Peyer's patch (tissue), 4 donors: ENCODE results near the gene DVL1. TPM values are rescaled to one million over a fixed set of nuclear protein-coding genes. Genes with fewer than 3 reads are reported as not detected.

ENCODE experiments used
- DNase-seq, 3 donors: peaks; one replicate each; pipeline ENCODE4 v3.0.0-alpha.2; 2017 to 2019
- H3K27ac ChIP-seq, 4 donors: fragments of 200-600 bp; sonication (generic); one replicate each; pipeline ENCODE4 v1.5.1; 2016 to 2019
- H3K27me3 ChIP-seq, 2 donors: fragments of 200-600 bp; sonication (generic); one replicate each; pipeline ENCODE4 v1.5.1; 2019
- H3K36me3 ChIP-seq, 3 donors: fragments of 200-600 bp; sonication (generic); one replicate each; pipeline ENCODE4 v1.5.1; 2016 to 2019
- H3K4me1 ChIP-seq, 4 donors: fragments of 200-600 bp; sonication (generic); one replicate each; pipeline ENCODE4 v1.5.1; 2016 to 2019
- H3K4me3 ChIP-seq, 4 donors: fragments of 200-600 bp; sonication (generic); 1 replicate in 3 of 4; 2 replicates in 1 of 4; pipeline ENCODE4 v1.5.1; 2016 to 2019; ENCODE audit warnings: mild to moderate bottlenecking in 1 of 4
- H3K9me3 ChIP-seq, 4 donors: fragments of 200-600 bp; sonication (generic); one replicate each; pipeline ENCODE4 v1.5.1; 2016 to 2019; ENCODE audit warnings: mild to moderate bottlenecking in 1 of 4
- POLR2A ChIP-seq, 2 donors: fragments of 450-650 bp; IDR thresholded peaks; one replicate each; pipeline ENCODE4 v1.5.1; 2017; ENCODE audit warnings: antibody characterized with exemption in 2 of 2, mild to moderate bottlenecking in 2 of 2, moderate library complexity in 2 of 2
- total RNA-seq, 4 donors: library from RNA; depleted of rRNA; stranded (reverse); fragments of >200 nt; gene quantifications; one replicate each; pipeline ENCODE4 v1.1.0, GENCODE V29; 2016
- TF ChIP-seq, protein P1 (sequence below), 6 experiments: fragments of 450-650 bp in 4 of 6; fragments of 200-600 bp in 2 of 6; sonication (generic) in 1 of 6; IDR thresholded peaks; one replicate each; pipeline ENCODE4 v1.5.1; 2017 to 2019; ENCODE audit warnings: antibody characterized with exemption in 6 of 6, mild to moderate bottlenecking in 3 of 6, moderate library complexity in 1 of 6

The DVL1 gene
- total RNA-seq, 4 donors from 2014 or later = 76.0 to 196 (median 164) TPM

DNA sequence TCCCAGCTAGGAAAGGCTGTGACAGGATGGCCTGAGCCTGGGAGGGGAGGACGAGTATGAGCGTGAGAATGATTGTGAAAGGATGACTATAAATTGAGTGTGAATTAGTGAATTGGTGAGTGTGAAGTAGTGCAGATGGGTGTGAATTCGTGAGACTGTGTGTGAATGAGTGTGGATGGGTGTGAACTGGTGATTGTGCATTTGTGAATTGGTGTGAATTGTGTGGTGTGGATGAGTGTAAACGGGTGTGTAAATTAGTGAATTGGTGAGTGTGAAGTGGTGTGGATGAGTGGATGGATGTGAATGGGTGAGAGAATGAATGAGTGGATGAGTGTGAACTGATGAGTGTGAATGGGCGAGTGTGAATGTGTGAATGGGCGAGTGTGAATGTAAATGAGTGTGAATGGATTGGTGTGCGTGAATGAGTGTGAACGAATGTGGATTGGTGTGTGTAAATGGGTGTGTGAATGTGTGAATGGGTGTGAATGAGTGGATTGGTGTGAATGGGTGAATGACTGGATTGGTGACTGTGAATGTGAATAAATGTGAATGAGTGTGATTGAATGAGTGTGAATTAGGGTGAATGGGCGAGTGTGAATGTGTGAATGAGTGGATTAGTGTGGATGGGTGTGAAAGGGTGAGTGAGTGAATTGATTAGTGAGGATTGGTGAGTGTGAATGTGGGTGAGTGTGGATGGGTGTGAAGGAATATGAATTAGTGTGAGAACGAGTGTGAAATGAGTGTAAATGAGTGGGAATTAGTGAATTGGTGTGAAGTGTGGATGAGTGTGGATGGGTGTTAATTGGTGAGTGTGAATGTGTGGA lies 16.9 kb upstream of the DVL1 start:
- no peaks in the 10 kb centered on the region for H3K27me3 ChIP-seq
- H3K27ac ChIP-seq = no peak overlapping the region
- H3K9me3 ChIP-seq = no peaks in the 10 kb centered on the region
- no peak for DNase-seq
- no peak for TF ChIP-seq POLR2A (IDR thresholded peaks at IDR 0.05)
- TF ChIP-seq, protein P1, sequence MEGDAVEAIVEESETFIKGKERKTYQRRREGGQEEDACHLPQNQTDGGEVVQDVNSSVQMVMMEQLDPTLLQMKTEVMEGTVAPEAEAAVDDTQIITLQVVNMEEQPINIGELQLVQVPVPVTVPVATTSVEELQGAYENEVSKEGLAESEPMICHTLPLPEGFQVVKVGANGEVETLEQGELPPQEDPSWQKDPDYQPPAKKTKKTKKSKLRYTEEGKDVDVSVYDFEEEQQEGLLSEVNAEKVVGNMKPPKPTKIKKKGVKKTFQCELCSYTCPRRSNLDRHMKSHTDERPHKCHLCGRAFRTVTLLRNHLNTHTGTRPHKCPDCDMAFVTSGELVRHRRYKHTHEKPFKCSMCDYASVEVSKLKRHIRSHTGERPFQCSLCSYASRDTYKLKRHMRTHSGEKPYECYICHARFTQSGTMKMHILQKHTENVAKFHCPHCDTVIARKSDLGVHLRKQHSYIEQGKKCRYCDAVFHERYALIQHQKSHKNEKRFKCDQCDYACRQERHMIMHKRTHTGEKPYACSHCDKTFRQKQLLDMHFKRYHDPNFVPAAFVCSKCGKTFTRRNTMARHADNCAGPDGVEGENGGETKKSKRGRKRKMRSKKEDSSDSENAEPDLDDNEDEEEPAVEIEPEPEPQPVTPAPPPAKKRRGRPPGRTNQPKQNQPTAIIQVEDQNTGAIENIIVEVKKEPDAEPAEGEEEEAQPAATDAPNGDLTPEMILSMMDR (IDR thresholded peaks at IDR 0.05) = no peak
- no peaks in the 10 kb centered on the region for H3K36me3 ChIP-seq
- no peak overlapping the region for H3K4me3 ChIP-seq
- peaks cover 0 to 6% (median 0%) of the 10 kb centered on the region in 4 donors for H3K4me1 ChIP-seq

DNA sequence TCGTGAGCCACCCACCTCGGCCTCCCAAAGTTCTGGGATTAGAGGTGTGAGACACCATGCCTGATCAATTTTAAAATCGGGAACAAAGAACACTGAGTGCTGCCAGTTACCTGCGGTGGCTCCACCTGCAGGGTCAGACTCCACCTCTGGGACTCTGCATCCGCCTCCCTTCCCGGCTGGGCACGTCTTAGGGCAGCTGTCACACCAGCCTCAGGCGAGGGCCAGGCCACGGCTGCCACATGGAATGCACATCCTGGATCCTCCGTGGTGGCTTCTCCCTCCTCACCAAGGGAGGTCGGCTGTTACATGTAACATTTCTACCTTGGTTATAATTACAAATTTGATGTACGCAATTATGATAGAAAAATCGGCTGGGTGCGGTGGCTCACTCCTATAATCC lies 15.0 kb upstream of the DVL1 start:
- no peaks in the 10 kb centered on the region for H3K36me3 ChIP-seq
- H3K4me3 ChIP-seq = no peak overlapping the region
- H3K27ac ChIP-seq = no peak overlapping the region
- DNase-seq = peak in 1 of 3 donors; percentile 55
- no peaks in the 10 kb centered on the region for H3K9me3 ChIP-seq
- H3K27me3 ChIP-seq = no peaks in the 10 kb centered on the region
- peaks cover 0 to 20% (median 0%) of the 10 kb centered on the region in 4 donors for H3K4me1 ChIP-seq
- TF ChIP-seq POLR2A (IDR thresholded peaks at IDR 0.05) = no peak
- TF ChIP-seq, protein P1 (IDR thresholded peaks at IDR 0.05) = no peak

DNA sequence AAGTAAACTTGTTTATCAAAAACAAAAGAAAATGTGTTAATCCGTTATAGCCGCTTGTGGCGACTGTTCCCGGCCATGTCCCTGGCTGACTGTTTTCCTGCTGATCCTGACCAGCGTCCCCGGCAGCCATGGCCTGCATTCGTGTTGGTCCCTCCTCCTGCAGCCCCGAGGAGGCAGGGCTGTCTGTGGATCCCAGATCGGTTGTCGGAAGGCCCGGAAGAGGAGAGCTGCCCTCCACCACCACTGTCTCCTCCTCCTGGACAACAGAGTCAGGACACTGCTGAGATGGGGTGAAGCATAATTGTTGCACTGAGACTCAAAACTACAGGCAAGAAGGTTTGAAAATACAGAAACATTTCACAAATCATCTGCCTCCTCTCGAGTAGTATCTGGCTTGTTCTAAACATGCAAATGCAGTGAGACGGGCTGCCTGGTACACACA lies 12.8 kb upstream of the DVL1 start:
- TF ChIP-seq, protein P1 (IDR thresholded peaks at IDR 0.05) = no peak
- TF ChIP-seq POLR2A (IDR thresholded peaks at IDR 0.05) = no peak
- peak in 1 of 3 donors; percentile 51 for DNase-seq
- H3K4me1 ChIP-seq = peaks cover 0 to 32% (median 2%) of the 10 kb centered on the region in 4 donors
- no peaks in the 10 kb centered on the region for H3K9me3 ChIP-seq
- no peaks in the 10 kb centered on the region for H3K27me3 ChIP-seq
- H3K36me3 ChIP-seq = no peaks in the 10 kb centered on the region
- no peak overlapping the region for H3K4me3 ChIP-seq
- peak overlapping the region; percentile 5 to 85 (median 55) for H3K27ac ChIP-seq

DNA sequence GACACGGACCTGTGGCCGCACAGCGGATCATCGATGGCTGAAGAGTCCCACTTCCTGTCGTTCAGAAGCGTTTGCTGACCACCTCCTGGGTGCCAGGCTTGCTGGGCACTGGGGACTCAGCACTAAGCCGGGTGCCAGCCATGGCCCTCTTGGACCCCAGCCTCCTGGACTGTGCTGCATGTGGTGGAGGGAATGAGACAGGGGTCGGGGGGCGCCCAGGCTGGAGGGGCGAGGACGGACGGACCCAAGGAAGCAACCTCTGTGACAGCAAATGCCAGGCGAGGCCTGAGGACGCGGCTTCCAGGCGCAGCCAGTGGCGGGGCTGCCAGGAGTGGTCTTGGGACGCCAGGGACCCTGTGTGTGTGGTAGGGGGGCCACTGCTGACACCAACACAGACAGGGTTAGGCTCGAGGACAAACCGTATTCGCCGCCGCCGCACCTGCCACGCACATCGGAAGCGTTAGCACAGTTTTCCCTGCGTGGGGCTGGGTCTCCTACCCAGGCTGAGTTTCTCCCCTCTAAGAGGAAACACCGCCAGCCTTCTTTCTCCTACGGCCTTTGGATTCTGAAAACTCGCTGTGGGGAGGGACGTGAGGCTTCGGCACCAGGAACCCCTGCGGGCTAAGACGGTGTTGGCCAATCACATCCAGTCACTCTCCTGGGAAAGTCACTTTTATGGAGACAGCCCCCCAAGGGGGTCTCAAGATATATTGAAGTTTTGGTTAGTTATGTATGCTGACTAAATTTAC lies 12.2 kb upstream of the DVL1 start:
- no peaks in the 10 kb centered on the region for H3K27me3 ChIP-seq
- TF ChIP-seq, protein P1 (IDR thresholded peaks at IDR 0.05) = no peak
- TF ChIP-seq POLR2A (IDR thresholded peaks at IDR 0.05) = no peak
- H3K27ac ChIP-seq = peak overlapping the region; percentile 17 to 85 (median 55)
- DNase-seq = no peak
- H3K4me3 ChIP-seq = no peak overlapping the region
- peaks cover 0 to 37% (median 2%) of the 10 kb centered on the region in 4 donors for H3K4me1 ChIP-seq
- no peaks in the 10 kb centered on the region for H3K9me3 ChIP-seq
- H3K36me3 ChIP-seq = no peaks in the 10 kb centered on the region

DNA sequence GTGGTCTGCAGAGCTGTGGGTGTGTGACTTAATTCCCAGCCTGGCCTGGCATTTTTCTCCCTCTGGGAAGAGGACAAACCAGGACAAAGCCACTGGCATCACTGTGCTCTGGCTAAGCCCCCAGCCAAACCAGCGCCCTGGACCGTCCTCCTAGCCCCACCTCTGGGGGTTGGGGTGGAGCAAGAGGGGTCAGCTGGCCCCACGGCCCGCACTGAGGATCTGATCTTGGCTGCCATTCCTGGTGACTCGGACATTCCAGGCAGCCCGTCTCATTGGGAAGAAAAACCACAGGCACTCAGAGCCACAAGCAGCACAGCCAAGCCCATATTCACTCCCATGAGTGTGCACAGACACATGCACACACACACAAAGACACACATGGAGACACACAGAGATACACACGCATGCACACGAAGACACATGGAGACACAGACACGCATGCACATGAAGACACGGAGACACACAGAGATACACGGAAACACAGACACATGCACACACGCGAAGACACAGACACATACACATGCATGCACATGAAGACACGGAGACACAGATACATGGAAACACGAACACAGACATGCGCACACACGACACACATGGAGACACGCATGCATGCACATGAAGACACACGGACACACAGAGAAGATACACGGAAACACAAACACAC lies 11.4 kb upstream of the DVL1 start:
- no peak overlapping the region for H3K4me3 ChIP-seq
- H3K9me3 ChIP-seq = no peaks in the 10 kb centered on the region
- no peak for DNase-seq
- TF ChIP-seq, protein P1 (IDR thresholded peaks at IDR 0.05) = no peak
- no peak for TF ChIP-seq POLR2A (IDR thresholded peaks at IDR 0.05)
- no peaks in the 10 kb centered on the region for H3K27me3 ChIP-seq
- H3K4me1 ChIP-seq = peaks cover 0 to 45% (median 2%) of the 10 kb centered on the region in 4 donors
- peak overlapping the region; percentile 41 to 92 (median 76) for H3K27ac ChIP-seq
- H3K36me3 ChIP-seq = no peaks in the 10 kb centered on the region
